ENCODE measurements around the gene PITRM1. TPM values are rescaled to one million over a fixed set of nuclear protein-coding genes. Genes with fewer than 3 reads are reported as not detected.

The PITRM1 gene
- total RNA-seq, 1 experiment from 2014 or later = 40.7 TPM

GRCh38 chr10:3152566-3152935 is 20.0 kb downstream of the PITRM1 start:
- peaks cover 49% of the 10 kb centered on the region for H3K36me3 Mint-ChIP-seq
- H3K4me3 Mint-ChIP-seq = no peak overlapping the region
- TF ChIP-seq ZNF219 (CRISPR knock-in tag; IDR thresholded peaks at IDR 0.05; ENCODE audit: borderline replicate concordance) = no peak
- TF ChIP-seq HMGA2 (CRISPR knock-in tag; IDR thresholded peaks at IDR 0.05) = no peak
- H3K27ac Mint-ChIP-seq = no peak overlapping the region
- no peak for DNase-seq (ENCODE audit: low spot score)
- CTCF ChIA-PET = interaction anchor here (0.5 kb wide), 1 partner anchor 72 kb away, joined by 3 read pairs; no protein-coding TSS in a partner anchor
- POLR2A ChIA-PET = no interaction called here
- no peaks in the 10 kb centered on the region for H3K27me3 Mint-ChIP-seq (ENCODE audit: low read depth)
- ATAC-seq = no peak
- H3K9me3 Mint-ChIP-seq = no peaks in the 10 kb centered on the region
- no peaks in the 10 kb centered on the region for H3K4me1 Mint-ChIP-seq

GRCh38 chr10:3151889-3152565 is 20.6 kb downstream of the PITRM1 start:
- TF ChIP-seq, protein P1, sequence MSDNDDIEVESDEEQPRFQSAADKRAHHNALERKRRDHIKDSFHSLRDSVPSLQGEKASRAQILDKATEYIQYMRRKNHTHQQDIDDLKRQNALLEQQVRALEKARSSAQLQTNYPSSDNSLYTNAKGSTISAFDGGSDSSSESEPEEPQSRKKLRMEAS (CRISPR knock-in tag; IDR thresholded peaks at IDR 0.05) = no peak
- TF ChIP-seq FOXP1 (CRISPR knock-in tag; IDR thresholded peaks at IDR 0.05; ENCODE audit: borderline replicate concordance) (no peak), ZNF425 (CRISPR knock-in tag; conservative IDR thresholded peaks at IDR 0.05) (no peak), GABPB1 (CRISPR knock-in tag; IDR thresholded peaks at IDR 0.05) (no peak), EMX1 (CRISPR knock-in tag; IDR thresholded peaks at IDR 0.05) (no peak), ZNF232 (CRISPR knock-in tag; IDR thresholded peaks at IDR 0.05) (no peak), CBFB (CRISPR knock-in tag; IDR thresholded peaks at IDR 0.05; ENCODE audit: low read depth) (no peak), USF1 (CRISPR knock-in tag; IDR thresholded peaks at IDR 0.05) (no peak)
- TF ChIP-seq, protein P2, sequence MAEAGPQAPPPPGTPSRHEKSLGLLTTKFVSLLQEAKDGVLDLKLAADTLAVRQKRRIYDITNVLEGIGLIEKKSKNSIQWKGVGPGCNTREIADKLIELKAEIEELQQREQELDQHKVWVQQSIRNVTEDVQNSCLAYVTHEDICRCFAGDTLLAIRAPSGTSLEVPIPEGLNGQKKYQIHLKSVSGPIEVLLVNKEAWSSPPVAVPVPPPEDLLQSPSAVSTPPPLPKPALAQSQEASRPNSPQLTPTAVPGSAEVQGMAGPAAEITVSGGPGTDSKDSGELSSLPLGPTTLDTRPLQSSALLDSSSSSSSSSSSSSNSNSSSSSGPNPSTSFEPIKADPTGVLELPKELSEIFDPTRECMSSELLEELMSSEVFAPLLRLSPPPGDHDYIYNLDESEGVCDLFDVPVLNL (CRISPR knock-in tag; IDR thresholded peaks at IDR 0.05; ENCODE audit: borderline replicate concordance, low read depth) = no peak
- TF ChIP-seq, protein P3, sequence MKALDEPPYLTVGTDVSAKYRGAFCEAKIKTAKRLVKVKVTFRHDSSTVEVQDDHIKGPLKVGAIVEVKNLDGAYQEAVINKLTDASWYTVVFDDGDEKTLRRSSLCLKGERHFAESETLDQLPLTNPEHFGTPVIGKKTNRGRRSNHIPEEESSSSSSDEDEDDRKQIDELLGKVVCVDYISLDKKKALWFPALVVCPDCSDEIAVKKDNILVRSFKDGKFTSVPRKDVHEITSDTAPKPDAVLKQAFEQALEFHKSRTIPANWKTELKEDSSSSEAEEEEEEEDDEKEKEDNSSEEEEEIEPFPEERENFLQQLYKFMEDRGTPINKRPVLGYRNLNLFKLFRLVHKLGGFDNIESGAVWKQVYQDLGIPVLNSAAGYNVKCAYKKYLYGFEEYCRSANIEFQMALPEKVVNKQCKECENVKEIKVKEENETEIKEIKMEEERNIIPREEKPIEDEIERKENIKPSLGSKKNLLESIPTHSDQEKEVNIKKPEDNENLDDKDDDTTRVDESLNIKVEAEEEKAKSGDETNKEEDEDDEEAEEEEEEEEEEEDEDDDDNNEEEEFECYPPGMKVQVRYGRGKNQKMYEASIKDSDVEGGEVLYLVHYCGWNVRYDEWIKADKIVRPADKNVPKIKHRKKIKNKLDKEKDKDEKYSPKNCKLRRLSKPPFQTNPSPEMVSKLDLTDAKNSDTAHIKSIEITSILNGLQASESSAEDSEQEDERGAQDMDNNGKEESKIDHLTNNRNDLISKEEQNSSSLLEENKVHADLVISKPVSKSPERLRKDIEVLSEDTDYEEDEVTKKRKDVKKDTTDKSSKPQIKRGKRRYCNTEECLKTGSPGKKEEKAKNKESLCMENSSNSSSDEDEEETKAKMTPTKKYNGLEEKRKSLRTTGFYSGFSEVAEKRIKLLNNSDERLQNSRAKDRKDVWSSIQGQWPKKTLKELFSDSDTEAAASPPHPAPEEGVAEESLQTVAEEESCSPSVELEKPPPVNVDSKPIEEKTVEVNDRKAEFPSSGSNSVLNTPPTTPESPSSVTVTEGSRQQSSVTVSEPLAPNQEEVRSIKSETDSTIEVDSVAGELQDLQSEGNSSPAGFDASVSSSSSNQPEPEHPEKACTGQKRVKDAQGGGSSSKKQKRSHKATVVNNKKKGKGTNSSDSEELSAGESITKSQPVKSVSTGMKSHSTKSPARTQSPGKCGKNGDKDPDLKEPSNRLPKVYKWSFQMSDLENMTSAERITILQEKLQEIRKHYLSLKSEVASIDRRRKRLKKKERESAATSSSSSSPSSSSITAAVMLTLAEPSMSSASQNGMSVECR (CRISPR knock-in tag; IDR thresholded peaks at IDR 0.05; ENCODE audit: borderline replicate concordance) = no peak
- TF ChIP-seq, protein P4, sequence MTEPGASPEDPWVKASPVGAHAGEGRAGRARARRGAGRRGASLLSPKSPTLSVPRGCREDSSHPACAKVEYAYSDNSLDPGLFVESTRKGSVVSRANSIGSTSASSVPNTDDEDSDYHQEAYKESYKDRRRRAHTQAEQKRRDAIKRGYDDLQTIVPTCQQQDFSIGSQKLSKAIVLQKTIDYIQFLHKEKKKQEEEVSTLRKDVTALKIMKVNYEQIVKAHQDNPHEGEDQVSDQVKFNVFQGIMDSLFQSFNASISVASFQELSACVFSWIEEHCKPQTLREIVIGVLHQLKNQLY (CRISPR knock-in tag; IDR thresholded peaks at IDR 0.05) = no peak
- H3K4me3 Mint-ChIP-seq = no peak overlapping the region
- no peak for DNase-seq (ENCODE audit: low spot score)
- H3K27ac Mint-ChIP-seq = no peak overlapping the region
- H3K36me3 Mint-ChIP-seq = peaks cover 44% of the 10 kb centered on the region
- no peaks in the 10 kb centered on the region for H3K4me1 Mint-ChIP-seq
- POLR2A ChIA-PET = no interaction called here
- no peak for ATAC-seq
- H3K27me3 Mint-ChIP-seq (ENCODE audit: low read depth) = no peaks in the 10 kb centered on the region
- no peaks in the 10 kb centered on the region for H3K9me3 Mint-ChIP-seq
- CTCF ChIA-PET = no interaction called here
